ENCODE data around the gene GNAT3.

GNAT3 gene

GRCh38 chr7:80488851-80489370 lies 23.0 kb downstream of the GNAT3 start:
- no peaks in the 10 kb centered on the region for H3K36me3 ChIP-seq
- DNase-seq: no peak
- TF ChIP-seq CTCF (IDR thresholded peaks at IDR 0.05; ENCODE audit: low read depth, low read length): no peak
- H3K27me3 ChIP-seq: no peaks in the 10 kb centered on the region
- H3K9me3 ChIP-seq: no peaks in the 10 kb centered on the region
- no peaks in the 10 kb centered on the region for H3K4me1 ChIP-seq
- no peak overlapping the region for H3K4me3 ChIP-seq (ENCODE audit: low read depth, low read length)

- Histone ChIP-seq H3K9me3 (no peaks in the 10 kb centered on the region), H3K4me1 (no peaks in the 10 kb centered on the region), H3K4me3 (ENCODE audit: low read depth, low read length) (no peak overlapping the region), H3K27me3 (no peaks in the 10 kb centered on the region), H3K36me3 (no peaks in the 10 kb centered on the region)
- TF ChIP-seq CTCF (IDR thresholded peaks at IDR 0.05; ENCODE audit: low read depth, low read length): no peak
- no peak for DNase-seq
Measured at GRCh38 chr7:80488406-80488805, 23.5 kb downstream of the GNAT3 start.

GRCh38 chr7:80485721-80486120 lies 26.1 kb downstream of the GNAT3 start:
- no peak overlapping the region for H3K4me3 ChIP-seq (ENCODE audit: low read depth, low read length)
- no peaks in the 10 kb centered on the region for H3K36me3 ChIP-seq
- no peak for DNase-seq
- no peaks in the 10 kb centered on the region for H3K4me1 ChIP-seq
- no peak for TF ChIP-seq CTCF (IDR thresholded peaks at IDR 0.05; ENCODE audit: low read depth, low read length)
- H3K9me3 ChIP-seq: no peaks in the 10 kb centered on the region
- no peaks in the 10 kb centered on the region for H3K27me3 ChIP-seq

- no peak for DNase-seq
- no peak for TF ChIP-seq CTCF (IDR thresholded peaks at IDR 0.05; ENCODE audit: low read depth, low read length)
- no peaks in the 10 kb centered on the region for H3K4me1 ChIP-seq
Measured at GRCh38 chr7:80482950-80483349, 28.9 kb downstream of the GNAT3 start.

GRCh38 chr7:80481196-80481884 lies 30.5 kb downstream of the GNAT3 start:
- H3K4me1 ChIP-seq: no peaks in the 10 kb centered on the region
- no peak for DNase-seq
- no peaks in the 10 kb centered on the region for H3K9me3 ChIP-seq

More at GRCh38 chr7:80482950-80483349, 28.9 kb downstream of the GNAT3 start:
- Histone ChIP-seq H3K36me3 (no peaks in the 10 kb centered on the region), H3K9me3 (no peaks in the 10 kb centered on the region), H3K4me3 (ENCODE audit: low read depth, low read length) (no peak overlapping the region), H3K27me3 (no peaks in the 10 kb centered on the region)

More at GRCh38 chr7:80481196-80481884, 30.5 kb downstream of the GNAT3 start:
- Histone ChIP-seq H3K4me3 (ENCODE audit: low read depth, low read length) (no peak overlapping the region), H3K36me3 (no peaks in the 10 kb centered on the region), H3K27me3 (no peaks in the 10 kb centered on the region)
- no peak for TF ChIP-seq CTCF (IDR thresholded peaks at IDR 0.05; ENCODE audit: low read depth, low read length)
